ENCODE results near the gene SLC10A7. TPM values are rescaled to one million over a fixed set of nuclear protein-coding genes. Genes with fewer than 3 reads are reported as not detected.

The SLC10A7 gene
- total and polyA plus RNA-seq, 2 experiments from 2014 or later = 0.81 to 4.3 TPM

DNA sequence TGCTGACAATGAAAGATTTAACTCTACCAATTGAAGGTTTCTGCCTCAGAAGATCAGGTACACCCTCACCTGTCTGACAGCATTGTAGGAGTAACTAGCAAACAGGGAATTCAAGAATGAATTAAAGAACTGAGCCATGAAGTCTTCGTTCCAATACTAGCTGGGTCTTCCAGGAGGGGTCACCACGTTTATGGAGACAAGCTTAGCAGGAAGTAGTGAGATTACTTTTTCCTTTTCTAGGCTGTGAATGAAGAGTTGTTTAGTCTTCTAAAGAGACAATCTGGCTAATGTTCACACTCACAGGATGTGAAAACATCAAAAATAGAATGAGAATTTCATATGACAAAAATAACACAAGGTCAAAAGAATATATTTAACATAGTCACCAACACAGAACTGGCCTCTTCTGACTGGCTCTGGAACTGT is 252.5 kb downstream of the SLC10A7 start:
- Histone ChIP-seq H3K27ac (ENCODE audit: low read depth) (no peak overlapping the region), H3K36me3 (ENCODE audit: insufficient read depth) (no peaks in the 10 kb centered on the region), H3F3A (replicated peaks; ENCODE audit: low read depth) (no peaks in the 10 kb centered on the region), H3K9me2 (ENCODE audit: insufficient read depth) (no peaks in the 10 kb centered on the region), H3K27me3 (ENCODE audit: insufficient read depth) (no peaks in the 10 kb centered on the region), H4K20me1 (replicated peaks; ENCODE audit: insufficient read depth) (no peaks in the 10 kb centered on the region), H3K4me2 (no peak overlapping the region), H3K4me3 (no peak overlapping the region), H3K4me1 (ENCODE audit: insufficient read depth) (peaks cover 21% of the 10 kb centered on the region), H3K79me2 (replicated peaks; ENCODE audit: insufficient read depth) (no peaks in the 10 kb centered on the region), H2AFZ (no peak overlapping the region)
- Mint-ChIP-seq H3K27me3 (ENCODE audit: insufficient read depth, low read depth, poor library complexity) (no peaks in the 10 kb centered on the region), H3K9me3 (no peaks in the 10 kb centered on the region), H3K4me1 (peaks cover 10% of the 10 kb centered on the region), H3K4me3 (no peak overlapping the region), H3K36me3 (ENCODE audit: low read depth) (no peaks in the 10 kb centered on the region), H3K27ac (no peak overlapping the region)
- DNase-seq (ENCODE audit: low spot score) = no peak
- TF ChIP-seq STAT1 (IDR thresholded peaks at IDR 0.05; ENCODE audit: unreplicated experiment) (no peak), ZNF114 (CRISPR knock-in tag; IDR thresholded peaks at IDR 0.05) (no peak), JUNB (IDR thresholded peaks at IDR 0.05; ENCODE audit: unreplicated experiment) (no peak), EZH2phosphoT487 (IDR thresholded peaks at IDR 0.05; ENCODE audit: unreplicated experiment) (no peak), POLR2AphosphoS5 (IDR thresholded peaks at IDR 0.05; ENCODE audit: low read depth) (no peak), ZNF331 (CRISPR knock-in tag; IDR thresholded peaks at IDR 0.05; ENCODE audit: low read depth) (no peak)
- TF ChIP-seq, protein P1, sequence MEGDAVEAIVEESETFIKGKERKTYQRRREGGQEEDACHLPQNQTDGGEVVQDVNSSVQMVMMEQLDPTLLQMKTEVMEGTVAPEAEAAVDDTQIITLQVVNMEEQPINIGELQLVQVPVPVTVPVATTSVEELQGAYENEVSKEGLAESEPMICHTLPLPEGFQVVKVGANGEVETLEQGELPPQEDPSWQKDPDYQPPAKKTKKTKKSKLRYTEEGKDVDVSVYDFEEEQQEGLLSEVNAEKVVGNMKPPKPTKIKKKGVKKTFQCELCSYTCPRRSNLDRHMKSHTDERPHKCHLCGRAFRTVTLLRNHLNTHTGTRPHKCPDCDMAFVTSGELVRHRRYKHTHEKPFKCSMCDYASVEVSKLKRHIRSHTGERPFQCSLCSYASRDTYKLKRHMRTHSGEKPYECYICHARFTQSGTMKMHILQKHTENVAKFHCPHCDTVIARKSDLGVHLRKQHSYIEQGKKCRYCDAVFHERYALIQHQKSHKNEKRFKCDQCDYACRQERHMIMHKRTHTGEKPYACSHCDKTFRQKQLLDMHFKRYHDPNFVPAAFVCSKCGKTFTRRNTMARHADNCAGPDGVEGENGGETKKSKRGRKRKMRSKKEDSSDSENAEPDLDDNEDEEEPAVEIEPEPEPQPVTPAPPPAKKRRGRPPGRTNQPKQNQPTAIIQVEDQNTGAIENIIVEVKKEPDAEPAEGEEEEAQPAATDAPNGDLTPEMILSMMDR (conservative IDR thresholded peaks at IDR 0.05; ENCODE audit: low read depth in 2 of 2) = no peak
- TF ChIP-seq, protein P2, sequence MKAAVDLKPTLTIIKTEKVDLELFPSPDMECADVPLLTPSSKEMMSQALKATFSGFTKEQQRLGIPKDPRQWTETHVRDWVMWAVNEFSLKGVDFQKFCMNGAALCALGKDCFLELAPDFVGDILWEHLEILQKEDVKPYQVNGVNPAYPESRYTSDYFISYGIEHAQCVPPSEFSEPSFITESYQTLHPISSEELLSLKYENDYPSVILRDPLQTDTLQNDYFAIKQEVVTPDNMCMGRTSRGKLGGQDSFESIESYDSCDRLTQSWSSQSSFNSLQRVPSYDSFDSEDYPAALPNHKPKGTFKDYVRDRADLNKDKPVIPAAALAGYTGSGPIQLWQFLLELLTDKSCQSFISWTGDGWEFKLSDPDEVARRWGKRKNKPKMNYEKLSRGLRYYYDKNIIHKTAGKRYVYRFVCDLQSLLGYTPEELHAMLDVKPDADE (IDR thresholded peaks at IDR 0.05) = no peak
- ATAC-seq = no peak

DNA sequence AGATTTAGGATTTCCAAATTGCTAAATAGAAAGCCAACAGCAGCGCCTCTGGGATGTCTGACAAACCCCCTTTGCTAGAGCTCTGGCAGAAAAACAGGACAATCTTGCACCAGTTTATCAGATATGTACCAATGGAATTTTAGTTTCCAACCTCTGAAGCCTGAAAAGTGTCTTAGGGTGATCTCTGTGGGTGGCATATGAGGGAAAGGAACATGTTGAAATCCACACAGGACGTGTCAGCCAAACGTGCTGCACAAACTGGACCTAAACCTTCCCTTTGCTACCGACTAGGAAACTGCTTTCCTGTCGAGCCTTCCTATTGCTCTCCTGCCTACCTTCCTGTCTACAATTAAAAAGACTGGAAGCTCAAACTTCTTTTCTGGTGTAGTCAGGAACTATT is 253.9 kb downstream of the SLC10A7 start:
- TF ChIP-seq EZH2phosphoT487 (IDR thresholded peaks at IDR 0.05; ENCODE audit: unreplicated experiment) (no peak), NANOG (IDR thresholded peaks at IDR 0.05; ENCODE audit: borderline replicate concordance) (no peak), CREB1 (CRISPR knock-in tag; IDR thresholded peaks at IDR 0.05; ENCODE audit: low read depth) (no peak), STAT1 (IDR thresholded peaks at IDR 0.05; ENCODE audit: unreplicated experiment) (no peak)
- TF ChIP-seq, protein P3, sequence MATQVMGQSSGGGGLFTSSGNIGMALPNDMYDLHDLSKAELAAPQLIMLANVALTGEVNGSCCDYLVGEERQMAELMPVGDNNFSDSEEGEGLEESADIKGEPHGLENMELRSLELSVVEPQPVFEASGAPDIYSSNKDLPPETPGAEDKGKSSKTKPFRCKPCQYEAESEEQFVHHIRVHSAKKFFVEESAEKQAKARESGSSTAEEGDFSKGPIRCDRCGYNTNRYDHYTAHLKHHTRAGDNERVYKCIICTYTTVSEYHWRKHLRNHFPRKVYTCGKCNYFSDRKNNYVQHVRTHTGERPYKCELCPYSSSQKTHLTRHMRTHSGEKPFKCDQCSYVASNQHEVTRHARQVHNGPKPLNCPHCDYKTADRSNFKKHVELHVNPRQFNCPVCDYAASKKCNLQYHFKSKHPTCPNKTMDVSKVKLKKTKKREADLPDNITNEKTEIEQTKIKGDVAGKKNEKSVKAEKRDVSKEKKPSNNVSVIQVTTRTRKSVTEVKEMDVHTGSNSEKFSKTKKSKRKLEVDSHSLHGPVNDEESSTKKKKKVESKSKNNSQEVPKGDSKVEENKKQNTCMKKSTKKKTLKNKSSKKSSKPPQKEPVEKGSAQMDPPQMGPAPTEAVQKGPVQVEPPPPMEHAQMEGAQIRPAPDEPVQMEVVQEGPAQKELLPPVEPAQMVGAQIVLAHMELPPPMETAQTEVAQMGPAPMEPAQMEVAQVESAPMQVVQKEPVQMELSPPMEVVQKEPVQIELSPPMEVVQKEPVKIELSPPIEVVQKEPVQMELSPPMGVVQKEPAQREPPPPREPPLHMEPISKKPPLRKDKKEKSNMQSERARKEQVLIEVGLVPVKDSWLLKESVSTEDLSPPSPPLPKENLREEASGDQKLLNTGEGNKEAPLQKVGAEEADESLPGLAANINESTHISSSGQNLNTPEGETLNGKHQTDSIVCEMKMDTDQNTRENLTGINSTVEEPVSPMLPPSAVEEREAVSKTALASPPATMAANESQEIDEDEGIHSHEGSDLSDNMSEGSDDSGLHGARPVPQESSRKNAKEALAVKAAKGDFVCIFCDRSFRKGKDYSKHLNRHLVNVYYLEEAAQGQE (IDR thresholded peaks at IDR 0.05; ENCODE audit: unreplicated experiment) = no peak
- Histone ChIP-seq H3K27me3 (ENCODE audit: insufficient read depth) (no peaks in the 10 kb centered on the region), H2AFZ (no peak overlapping the region), H3F3A (replicated peaks; ENCODE audit: low read depth) (no peaks in the 10 kb centered on the region), H3K79me2 (replicated peaks; ENCODE audit: insufficient read depth) (no peaks in the 10 kb centered on the region), H3K27ac (ENCODE audit: low read depth) (no peak overlapping the region), H3K4me2 (no peak overlapping the region), H3K4me3 (no peak overlapping the region), H3K4me1 (ENCODE audit: insufficient read depth) (peaks cover 21% of the 10 kb centered on the region), H4K20me1 (replicated peaks; ENCODE audit: insufficient read depth) (no peaks in the 10 kb centered on the region), H3K9me2 (ENCODE audit: insufficient read depth) (no peaks in the 10 kb centered on the region), H3K36me3 (ENCODE audit: insufficient read depth) (no peaks in the 10 kb centered on the region)
- Mint-ChIP-seq H3K27me3 (ENCODE audit: insufficient read depth, low read depth, poor library complexity) (no peaks in the 10 kb centered on the region), H3K36me3 (ENCODE audit: low read depth) (no peaks in the 10 kb centered on the region), H3K27ac (no peak overlapping the region), H3K4me1 (peaks cover 10% of the 10 kb centered on the region), H3K4me3 (no peak overlapping the region), H3K9me3 (no peaks in the 10 kb centered on the region)
- no peak for ATAC-seq
- DNase-seq (ENCODE audit: low spot score) = no peak

Measured in GM23338 (cell line).